NCI-H526 (cell line): ENCODE results near the gene PLPPR1.
"Not testable (repeated sequence)": the region's sequence is repeated elsewhere in the genome, so short reads cannot be mapped to it uniquely, and the experiment has no call there.

ENCODE experiments used
- DNase-seq, 2 experiments: peaks; one replicate each; lab custom pipeline; 2025; lab: John Stamatoyannopoulos, UW

The PLPPR1 gene

DNA sequence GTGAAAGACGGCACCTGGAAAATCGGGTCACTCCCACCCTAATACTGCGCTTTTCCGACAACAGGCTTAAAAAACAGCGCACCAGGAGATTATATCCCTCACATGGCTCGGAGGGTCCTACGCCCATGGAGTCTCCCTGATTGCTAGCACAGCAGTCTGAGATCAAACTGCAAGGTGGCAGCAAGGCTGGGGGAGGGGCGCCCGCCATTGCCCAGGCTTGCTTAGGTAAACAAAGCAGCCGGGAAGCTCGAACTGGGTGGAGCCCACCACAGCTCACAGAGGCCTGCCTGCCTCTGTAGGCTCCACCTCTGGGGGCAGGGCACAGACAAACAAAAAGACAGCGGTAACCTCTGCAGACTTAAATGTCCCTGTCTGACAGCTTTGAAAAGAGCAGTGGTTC, 262.5 kb downstream of the PLPPR1 start:
- DNase-seq: not testable (repeated sequence)

DNA sequence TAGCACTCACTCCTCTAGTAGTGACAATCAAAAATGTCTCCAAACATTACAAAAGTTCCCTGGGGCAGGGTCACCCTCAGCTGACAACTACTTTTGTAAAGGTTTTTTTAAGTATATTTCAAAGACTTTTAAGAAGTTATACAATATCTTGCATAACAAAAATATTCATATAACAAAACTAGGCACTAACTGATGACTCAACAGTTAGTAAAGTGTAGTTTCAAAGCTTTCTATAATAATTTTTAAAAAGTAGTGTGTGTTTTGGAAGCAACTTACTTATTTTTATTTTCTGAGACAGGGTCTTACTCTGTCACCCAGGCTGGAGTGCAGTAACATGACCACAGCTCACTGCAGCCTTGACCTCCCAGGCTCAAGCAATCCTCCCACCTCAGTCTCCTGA, 271.4 kb downstream of the PLPPR1 start:
- no peak for DNase-seq

GRCh38 chr9:101307051-101307450, 278.5 kb downstream of the PLPPR1 start:
- no peak for DNase-seq

GRCh38 chr9:101307524-101308213, 279.1 kb downstream of the PLPPR1 start:
- no peak for DNase-seq

DNA sequence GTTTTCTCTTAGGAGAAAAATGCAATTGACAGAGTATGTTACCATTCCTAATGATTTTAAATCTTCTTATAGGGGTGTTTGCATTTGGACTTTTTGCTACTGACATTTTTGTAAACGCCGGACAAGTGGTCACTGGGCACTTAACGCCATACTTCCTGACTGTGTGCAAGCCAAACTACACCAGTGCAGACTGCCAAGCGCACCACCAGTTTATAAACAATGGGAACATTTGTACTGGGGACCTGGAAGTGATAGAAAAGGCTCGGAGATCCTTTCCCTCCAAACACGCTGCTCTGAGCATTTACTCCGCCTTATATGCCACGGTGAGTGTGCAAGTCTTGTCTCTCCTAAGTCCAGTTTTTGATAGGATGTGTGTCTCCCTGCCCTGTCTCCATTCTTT, 280.6 kb downstream of the PLPPR1 start:
- no peak for DNase-seq

DNA sequence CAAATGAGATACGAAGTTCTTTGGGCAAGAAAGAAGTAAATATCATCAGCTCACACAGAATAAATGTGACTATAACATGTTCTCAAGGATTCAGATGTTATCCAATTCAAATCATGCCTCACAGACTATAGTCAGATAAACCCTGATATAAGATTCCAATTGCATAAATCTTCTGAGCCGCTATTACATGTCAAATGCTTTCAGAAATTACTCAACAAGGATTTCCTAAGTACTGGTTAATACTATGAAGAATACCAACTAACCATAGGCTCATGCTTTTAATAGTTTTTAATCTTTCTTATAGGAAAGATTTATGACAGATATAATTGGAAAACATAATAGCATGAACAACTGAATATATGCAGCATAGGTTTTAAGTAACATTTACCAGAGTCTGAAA, 282.7 kb downstream of the PLPPR1 start:
- DNase-seq: no peak

DNA sequence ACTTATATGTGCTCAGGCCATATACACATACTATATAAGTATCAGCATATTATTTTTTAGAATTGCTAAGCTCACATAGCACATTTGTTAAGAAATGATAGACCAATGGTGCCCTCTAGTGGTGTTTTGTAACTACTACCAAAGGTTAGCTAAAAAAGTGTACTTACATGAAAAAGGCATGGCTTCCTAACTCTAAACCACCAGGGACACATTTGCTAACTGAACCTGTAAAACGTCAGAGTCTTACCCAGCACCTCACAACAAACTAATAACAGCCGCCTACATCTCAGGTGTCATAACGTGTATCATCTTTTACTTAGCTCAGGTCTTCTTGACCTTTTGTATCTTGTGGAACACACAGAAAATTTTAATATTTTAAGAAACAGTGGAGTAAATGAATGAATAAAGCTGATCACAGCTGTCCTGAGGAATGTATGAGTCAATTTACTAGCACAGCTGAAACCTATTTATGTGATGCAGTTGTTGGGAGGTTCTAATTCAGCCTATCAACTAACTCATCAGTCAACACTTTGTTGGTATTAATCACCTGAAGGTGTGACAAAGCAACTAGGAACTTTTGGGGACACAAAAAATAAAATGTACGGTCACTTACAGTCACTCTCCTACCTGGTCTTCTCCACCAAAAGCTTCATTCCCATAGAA, 283.4 kb downstream of the PLPPR1 start:
- peak; percentile 16 to 79 for DNase-seq

GRCh38 chr9:101312661-101313060, 284.1 kb downstream of the PLPPR1 start:
- no peak for DNase-seq

DNA sequence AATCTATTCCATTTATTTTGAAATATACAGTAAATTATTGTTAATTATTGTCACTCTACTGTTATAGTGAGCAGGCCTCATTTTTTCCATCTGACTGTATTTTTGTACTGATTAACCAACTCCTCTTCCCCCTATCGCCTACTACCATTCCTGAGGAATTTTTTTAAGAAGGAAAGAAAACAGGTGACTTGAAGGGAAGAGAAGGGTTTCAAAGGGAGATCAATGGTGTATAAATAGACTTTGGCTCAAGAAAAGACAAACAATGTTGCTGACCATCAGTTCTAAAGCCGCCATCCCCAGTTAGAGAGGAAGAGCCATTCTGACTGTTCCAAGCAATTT, 286.6 kb downstream of the PLPPR1 start:
- no peak for DNase-seq

GRCh38 chr9:101317735-101318134, 289.2 kb downstream of the PLPPR1 start:
- no peak for DNase-seq

GRCh38 chr9:101323129-101323528, 294.6 kb downstream of the PLPPR1 start:
- no peak for DNase-seq

GRCh38 chr9:101324245-101324804, 295.8 kb downstream of the PLPPR1 start:
- no peak for DNase-seq

DNA sequence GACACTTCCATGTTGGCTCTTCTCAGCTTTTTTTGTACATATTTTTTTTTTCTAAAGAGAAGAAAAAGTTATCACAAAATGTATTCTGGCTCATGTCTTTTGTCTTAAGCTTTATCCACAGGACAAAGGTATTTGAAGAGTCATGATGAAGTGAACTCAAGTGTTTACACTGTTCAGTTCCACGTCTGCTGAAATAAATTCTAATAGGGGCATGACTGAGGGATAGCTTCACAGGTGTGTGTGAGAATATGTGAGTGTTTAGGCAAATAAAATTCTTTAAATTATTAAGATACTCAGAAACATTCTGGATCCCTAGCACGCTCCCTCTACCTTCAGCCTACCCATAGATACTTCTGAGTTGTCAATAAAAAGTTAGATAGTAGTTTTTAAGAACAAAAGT, 296.5 kb downstream of the PLPPR1 start:
- no peak for DNase-seq

DNA sequence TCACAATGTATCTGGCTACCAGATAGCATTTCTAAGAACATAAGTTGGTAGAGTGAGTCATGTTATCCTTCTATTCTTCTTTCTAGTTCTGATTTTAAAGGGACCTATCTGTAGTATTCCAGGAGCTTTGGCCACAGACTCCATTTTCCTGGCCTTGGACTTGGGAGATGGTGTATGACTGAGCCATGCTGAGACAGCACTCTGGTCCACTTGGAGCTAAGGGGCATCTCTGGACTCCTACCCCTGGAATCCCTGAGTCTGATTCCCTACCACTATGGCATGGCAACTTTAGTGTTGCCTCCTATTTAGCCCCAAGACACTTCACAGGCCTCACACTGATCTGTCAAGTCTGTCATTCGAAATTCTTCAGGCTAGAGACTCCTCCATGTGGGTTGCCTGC, 297.5 kb downstream of the PLPPR1 start:
- no peak for DNase-seq

- no peak for DNase-seq
These were observed 298.0 kb downstream of the PLPPR1 start for GRCh38 chr9:101326501-101326900.

GRCh38 chr9:101327422-101327909, 298.9 kb downstream of the PLPPR1 start:
- DNase-seq: not testable (repeated sequence)

GRCh38 chr9:101332362-101332761, 303.8 kb downstream of the PLPPR1 start:
- no peak for DNase-seq

DNA sequence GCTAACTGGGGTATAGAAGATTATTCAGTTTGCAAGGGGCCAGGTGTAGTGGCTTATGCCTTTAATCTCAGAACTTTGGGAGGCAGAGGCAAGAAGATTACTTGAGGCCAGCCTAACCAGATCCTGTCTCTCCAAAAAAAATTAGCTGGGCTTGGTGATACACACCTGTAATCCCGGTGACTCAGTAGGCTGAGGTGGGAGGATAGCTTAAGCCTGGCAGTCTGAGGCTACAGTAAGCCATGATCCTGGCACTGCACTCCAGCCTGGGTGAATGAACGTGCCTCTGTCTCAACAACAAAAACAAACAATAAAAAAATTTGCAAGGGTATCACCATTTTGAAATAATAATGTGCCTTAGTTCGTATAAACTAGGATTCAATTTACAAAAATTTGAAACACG, 305.0 kb downstream of the PLPPR1 start:
- DNase-seq: no peak

DNA sequence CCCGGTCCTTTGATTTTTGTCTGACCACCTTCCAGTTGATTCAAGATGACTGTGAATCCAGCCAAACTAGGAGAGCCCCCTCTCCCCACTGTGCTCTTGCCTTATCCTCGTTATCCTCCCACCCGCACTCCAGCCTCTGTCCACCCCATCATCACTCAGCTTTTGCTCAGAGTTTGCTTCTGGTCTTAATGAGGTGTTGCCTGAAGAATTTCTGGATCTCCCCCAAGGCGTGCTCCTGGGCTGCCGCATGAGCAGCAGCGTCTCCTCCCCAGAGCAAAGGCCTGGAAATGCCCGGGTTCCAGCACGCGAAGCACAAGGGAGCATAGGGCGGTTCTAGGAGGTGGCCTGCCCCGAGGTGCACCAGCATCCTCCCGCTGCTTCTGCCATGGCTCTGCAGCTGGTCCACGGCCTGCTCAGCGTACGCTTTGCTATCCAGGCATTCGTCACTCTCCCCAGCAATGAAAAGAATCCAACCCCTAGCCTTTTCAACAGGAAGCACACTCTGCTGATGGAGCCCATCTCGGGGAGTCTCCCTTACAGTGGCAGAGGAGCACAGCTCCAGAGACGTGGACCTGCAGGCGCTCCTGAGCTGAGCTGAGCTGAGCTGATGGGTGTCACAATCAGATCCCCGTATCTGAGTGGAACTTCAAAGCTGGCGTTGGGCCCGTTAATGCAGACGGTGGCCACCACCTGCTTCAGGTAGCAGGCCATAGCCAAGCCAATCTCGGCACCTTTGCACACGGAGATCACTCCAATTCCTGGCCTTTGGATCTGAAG, 305.6 kb downstream of the PLPPR1 start:
- DNase-seq: no peak

DNA sequence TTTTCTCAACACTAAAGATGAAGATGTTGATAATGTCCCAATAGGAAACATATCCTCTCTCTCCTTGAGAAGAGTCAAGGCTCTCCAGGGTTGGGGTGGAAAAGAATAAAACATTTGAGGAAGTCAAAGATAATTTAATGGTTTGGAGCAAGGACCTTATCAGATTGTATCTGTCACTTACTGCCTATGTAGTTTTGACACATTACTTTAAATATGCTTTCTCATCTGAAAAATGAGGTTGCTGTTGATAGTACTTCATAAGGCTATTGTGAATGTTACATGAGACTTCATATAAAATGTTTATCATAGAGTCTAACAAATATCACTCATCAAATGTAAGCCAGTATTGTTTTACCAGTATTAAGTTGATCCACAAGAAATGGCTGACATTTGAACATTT, 307.6 kb downstream of the PLPPR1 start:
- no peak for DNase-seq

DNA sequence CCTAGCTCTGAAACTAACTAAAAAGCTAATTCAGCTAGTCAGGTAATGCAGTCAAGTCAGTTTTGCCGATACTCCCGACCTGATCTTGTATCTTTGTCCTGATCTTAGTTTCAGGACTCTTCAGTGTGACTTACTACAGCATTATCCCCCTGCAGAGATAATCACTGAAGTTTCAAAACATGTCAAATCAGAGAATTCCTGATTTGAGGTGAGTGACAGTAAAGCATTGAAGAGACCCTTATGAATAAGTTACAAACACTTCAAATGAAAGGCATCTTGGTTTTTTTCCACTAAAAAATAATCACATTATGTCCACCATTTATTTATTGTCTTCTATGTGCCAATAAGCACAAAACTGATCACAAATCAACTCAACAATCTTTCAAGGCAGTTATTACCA, 308.7 kb downstream of the PLPPR1 start:
- no peak for DNase-seq

DNA sequence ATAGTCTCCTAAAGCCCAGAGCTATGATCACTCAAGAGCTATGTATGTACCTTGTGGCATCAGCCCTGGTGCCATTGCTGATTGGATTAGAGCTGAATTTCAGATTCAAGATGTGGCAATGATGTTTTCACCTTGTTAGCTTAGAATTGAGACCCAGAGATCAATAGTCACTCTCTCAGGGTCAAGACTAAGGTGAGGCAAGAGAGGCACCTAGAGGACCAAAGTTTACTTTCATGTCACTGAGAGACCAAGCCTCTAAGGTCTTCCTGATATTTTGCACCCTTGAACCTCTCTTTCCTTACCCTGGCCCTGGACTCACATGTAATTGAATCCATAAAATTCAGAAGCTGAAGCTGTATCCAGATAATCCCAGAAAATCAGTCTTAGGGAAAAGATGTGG, 313.4 kb downstream of the PLPPR1 start:
- DNase-seq: no peak

- DNase-seq: no peak
These were observed 314.1 kb downstream of the PLPPR1 start for GRCh38 chr9:101342595-101342994.
